Activated naive CD4-positive, alpha-beta T cell treated with anti-CD3 and anti-CD28 coated beads for 36 hours (primary cell): ENCODE results near the gene SLC15A1. TPM values are rescaled to one million over a fixed set of nuclear protein-coding genes. Genes with fewer than 3 reads are reported as not detected.

Experiments
- CTCF ChIA-PET: fragments of 350-600 bp; sonication (Branson Sonifier 250); formaldehyde crosslinking; loops from one replicate; lab custom pipeline; 2021; ENCODE audit warnings: antibody characterized with exemption; lab: Charles Lee
- DNase-seq: peaks from one replicate; pipeline ENCODE4 v3.0.0-alpha.2; 2020
- H3K27ac Mint-ChIP-seq: one replicate; pipeline ENCODE4 v1.8.0; 2021; ENCODE audit warnings: mild to moderate bottlenecking, mixed read lengths
- H3K27me3 Mint-ChIP-seq: one replicate; pipeline ENCODE4 v1.8.0; 2021; ENCODE audit warnings: low read depth, mixed read lengths
- H3K36me3 Mint-ChIP-seq: one replicate; pipeline ENCODE4 v1.8.0; 2021; ENCODE audit warnings: low read depth, mixed read lengths
- H3K4me1 Mint-ChIP-seq: one replicate; pipeline ENCODE4 v1.8.0; 2021; ENCODE audit warnings: low read depth, mixed read lengths
- H3K4me3 Mint-ChIP-seq: one replicate; pipeline ENCODE4 v1.8.0; 2021; ENCODE audit warnings: mild to moderate bottlenecking, moderate library complexity, mixed read lengths
- H3K9me3 Mint-ChIP-seq: one replicate; pipeline ENCODE4 v1.8.0; 2021; ENCODE audit warnings: mixed read lengths
- intact Hi-C: fragments of 100-400 bp; cut with micrococcal nuclease; formaldehyde crosslinking; loops from one replicate; pipeline ENCODE4 v1.15.1; 2023
- total RNA-seq, 2 experiments: library from RNA; stranded (reverse); gene quantifications; one replicate each; pipeline ENCODE4 v1.2.3, GENCODE V29; 2021

The SLC15A1 gene
- total RNA-seq, 2 experiments from 2014 or later, result not detected

DNA sequence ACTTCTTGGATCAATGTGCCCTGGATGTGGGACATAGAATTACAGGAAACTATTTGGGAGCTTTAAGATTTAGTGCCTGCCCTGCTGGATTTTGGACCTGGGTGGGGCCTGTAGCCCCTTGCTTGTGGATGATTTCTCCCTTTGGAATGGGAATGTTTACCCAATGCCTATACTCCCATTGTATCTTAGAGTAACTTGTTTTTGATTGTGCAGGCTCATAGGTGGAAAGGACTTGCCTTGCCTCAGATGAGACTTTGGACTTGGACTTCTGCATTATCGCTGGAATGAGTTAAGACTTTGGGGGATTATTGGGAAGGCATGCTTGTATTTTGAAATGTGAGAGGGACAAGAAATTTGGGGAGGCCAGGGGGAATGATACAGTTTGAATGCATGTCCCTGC is 13.5 kb downstream of the SLC15A1 start:
- Mint-ChIP-seq H3K9me3 (peaks cover 13% of the 10 kb centered on the region), H3K4me3 (no peak overlapping the region), H3K27me3 (no peaks in the 10 kb centered on the region), H3K27ac (no peak overlapping the region), H3K36me3 (no peaks in the 10 kb centered on the region), H3K4me1 (no peaks in the 10 kb centered on the region)
- CTCF ChIA-PET, result interaction anchor here (0.6 kb wide), 1 partner anchor 33 kb away, joined by 5 read pairs; no protein-coding TSS in a partner anchor
- intact Hi-C loops, result no loop called here
- no peak for DNase-seq

DNA sequence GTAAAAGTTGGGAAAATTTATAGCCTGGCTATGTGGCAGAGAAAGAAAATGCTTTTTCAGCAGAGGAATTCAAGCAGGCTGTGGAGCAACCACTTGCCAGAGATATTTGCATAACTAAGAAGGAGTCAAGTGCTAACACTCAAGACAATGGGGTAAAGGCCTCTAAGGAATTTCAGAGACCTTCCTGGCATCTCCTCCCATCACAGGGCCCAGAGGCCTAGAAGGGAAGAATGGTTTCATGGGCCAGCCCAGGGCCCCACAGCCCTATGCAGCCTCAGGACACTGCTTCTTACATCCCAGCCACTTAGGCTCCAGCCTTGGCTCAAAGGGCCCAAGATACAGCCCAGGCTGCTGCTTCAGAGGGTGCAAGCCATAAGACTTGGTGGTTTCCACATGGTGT is 14.3 kb downstream of the SLC15A1 start:
- CTCF ChIA-PET, result no interaction called here
- Mint-ChIP-seq H3K36me3 (no peaks in the 10 kb centered on the region), H3K27ac (no peak overlapping the region)

DNA sequence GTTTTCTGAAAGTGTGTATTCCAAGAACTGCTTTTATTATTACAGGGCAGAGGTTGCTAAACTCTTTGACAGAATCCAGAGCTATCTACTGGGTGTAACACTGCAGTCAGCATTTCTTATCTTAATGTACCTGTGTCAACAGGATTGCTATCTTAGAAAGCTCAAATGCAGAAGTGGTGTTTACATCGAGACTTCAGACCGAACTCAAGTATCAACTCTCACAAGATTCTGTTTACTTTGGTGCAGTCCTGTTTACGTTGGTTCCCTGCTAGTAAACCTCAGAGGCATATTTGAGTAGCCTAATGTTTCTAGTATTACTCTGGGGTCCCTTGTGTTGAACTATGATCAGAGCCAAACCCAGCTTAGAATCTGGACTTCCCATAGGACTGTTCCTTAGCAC is 20.5 kb downstream of the SLC15A1 start:
- no peak for DNase-seq
- H3K9me3 Mint-ChIP-seq, result no peaks in the 10 kb centered on the region

More for the DNA sequence above, 14.3 kb downstream of the SLC15A1 start:
- Mint-ChIP-seq H3K27me3 (no peaks in the 10 kb centered on the region), H3K9me3 (peaks cover 13% of the 10 kb centered on the region), H3K4me3 (no peak overlapping the region), H3K4me1 (no peaks in the 10 kb centered on the region)
- intact Hi-C loops, result no loop called here
- DNase-seq, result no peak

DNA sequence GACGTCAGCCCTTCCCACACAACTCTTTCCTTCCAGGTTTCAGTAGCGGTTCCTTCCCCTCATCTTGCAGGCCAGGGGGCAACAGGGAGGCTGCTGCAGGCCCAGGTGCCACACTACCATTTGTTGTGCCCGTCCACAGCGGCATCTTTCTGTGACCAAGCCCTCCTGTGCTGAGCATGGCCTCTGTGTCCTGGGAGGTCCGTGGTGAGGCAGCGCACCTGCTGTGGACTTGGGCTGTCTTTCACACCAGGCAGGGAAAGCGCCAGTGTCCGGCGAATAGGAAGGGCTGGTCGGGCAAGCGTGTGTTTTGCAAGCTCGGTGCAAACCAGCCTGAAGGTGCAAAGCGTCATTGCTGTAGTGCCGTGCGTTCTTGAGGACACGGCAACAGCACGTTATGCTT is 21.4 kb downstream of the SLC15A1 start:
- Mint-ChIP-seq H3K36me3 (no peaks in the 10 kb centered on the region), H3K27ac (no peak overlapping the region), H3K4me1 (peaks cover 4% of the 10 kb centered on the region), H3K9me3 (no peaks in the 10 kb centered on the region), H3K4me3 (no peak overlapping the region), H3K27me3 (no peaks in the 10 kb centered on the region)
- no peak for DNase-seq
- CTCF ChIA-PET, result no interaction called here
- intact Hi-C loops, result no loop called here

More for the DNA sequence above, 20.5 kb downstream of the SLC15A1 start:
- intact Hi-C loops, result no loop called here
- Mint-ChIP-seq H3K27ac (no peak overlapping the region), H3K4me1 (peaks cover 4% of the 10 kb centered on the region), H3K4me3 (no peak overlapping the region), H3K36me3 (no peaks in the 10 kb centered on the region), H3K27me3 (no peaks in the 10 kb centered on the region)
- CTCF ChIA-PET, result no interaction called here

DNA sequence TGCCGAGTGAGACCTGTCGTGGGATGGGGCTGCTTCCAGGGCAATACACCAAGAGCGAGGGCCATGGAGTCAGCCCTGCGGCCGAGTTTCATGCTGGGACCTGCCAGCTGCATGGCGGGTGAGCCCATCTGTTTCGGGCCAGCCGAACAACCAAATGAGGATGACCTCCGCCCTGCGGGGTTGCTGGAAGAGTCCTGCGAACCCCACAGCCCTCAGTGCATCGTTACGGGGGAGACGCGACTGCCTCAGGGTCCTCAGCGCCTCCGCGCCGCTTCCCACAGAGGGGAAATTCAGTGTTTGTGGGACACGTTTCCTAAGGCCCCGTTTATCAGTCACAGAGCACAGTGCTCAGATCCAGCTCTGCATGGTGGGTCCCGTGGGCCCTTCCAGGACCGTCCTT is 22.0 kb downstream of the SLC15A1 start:
- Mint-ChIP-seq H3K27ac (no peak overlapping the region), H3K9me3 (no peaks in the 10 kb centered on the region), H3K36me3 (no peaks in the 10 kb centered on the region), H3K27me3 (no peaks in the 10 kb centered on the region), H3K4me1 (peaks cover 4% of the 10 kb centered on the region), H3K4me3 (no peak overlapping the region)
- intact Hi-C loops, result no loop called here
- no peak for DNase-seq
- CTCF ChIA-PET, result no interaction called here

DNA sequence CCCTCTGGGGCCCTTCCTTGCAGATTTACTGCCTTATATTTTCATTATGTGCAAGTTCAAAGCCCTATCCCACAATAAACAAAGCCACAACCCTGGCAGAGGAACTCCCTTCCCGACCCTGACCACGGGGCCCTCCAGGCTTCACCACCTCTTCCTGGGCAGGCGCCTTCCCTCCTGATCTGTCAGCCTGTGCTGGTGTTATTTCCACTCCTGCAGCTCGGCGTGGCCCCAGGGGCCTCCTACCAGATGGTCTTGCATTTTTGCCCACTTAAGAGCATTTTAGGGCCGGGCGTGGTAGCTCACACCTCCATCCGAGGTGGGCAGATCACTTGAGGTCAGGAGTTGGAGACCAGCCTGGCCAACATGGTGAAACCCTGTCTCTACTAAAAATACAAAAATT is 22.8 kb downstream of the SLC15A1 start:
- Mint-ChIP-seq H3K4me3 (no peak overlapping the region), H3K9me3 (no peaks in the 10 kb centered on the region), H3K27me3 (no peaks in the 10 kb centered on the region), H3K27ac (no peak overlapping the region), H3K36me3 (no peaks in the 10 kb centered on the region), H3K4me1 (peaks cover 4% of the 10 kb centered on the region)
- CTCF ChIA-PET, result no interaction called here
- DNase-seq, result no peak
- intact Hi-C loops, result no loop called here

DNA sequence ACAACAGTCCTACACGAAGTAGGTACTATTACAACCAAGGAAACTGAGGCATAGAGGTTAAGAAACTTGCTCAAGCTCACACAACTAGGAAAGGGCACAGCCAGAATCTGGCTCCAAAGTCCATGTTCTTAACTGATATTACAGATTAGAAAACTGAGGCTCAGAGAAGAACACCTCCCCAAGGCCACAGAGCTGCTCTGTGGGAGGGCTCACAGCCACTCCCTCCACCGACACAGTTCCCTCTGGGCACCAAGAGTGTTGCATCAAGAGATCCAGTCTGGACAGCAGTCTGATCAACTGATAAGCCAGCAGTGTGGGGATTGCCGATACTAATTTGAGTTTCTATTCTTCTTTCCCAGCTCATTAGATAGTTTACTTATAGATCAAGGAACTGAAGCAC is 29.5 kb downstream of the SLC15A1 start:
- no peak overlapping the region for H3K4me3 Mint-ChIP-seq
- no peak for DNase-seq
- CTCF ChIA-PET, result no interaction called here
- no peaks in the 10 kb centered on the region for H3K36me3 Mint-ChIP-seq
- no peaks in the 10 kb centered on the region for H3K4me1 Mint-ChIP-seq
- H3K27me3 Mint-ChIP-seq, result no peaks in the 10 kb centered on the region
- intact Hi-C loops, result no loop called here
- no peaks in the 10 kb centered on the region for H3K9me3 Mint-ChIP-seq
- no peak overlapping the region for H3K27ac Mint-ChIP-seq

DNA sequence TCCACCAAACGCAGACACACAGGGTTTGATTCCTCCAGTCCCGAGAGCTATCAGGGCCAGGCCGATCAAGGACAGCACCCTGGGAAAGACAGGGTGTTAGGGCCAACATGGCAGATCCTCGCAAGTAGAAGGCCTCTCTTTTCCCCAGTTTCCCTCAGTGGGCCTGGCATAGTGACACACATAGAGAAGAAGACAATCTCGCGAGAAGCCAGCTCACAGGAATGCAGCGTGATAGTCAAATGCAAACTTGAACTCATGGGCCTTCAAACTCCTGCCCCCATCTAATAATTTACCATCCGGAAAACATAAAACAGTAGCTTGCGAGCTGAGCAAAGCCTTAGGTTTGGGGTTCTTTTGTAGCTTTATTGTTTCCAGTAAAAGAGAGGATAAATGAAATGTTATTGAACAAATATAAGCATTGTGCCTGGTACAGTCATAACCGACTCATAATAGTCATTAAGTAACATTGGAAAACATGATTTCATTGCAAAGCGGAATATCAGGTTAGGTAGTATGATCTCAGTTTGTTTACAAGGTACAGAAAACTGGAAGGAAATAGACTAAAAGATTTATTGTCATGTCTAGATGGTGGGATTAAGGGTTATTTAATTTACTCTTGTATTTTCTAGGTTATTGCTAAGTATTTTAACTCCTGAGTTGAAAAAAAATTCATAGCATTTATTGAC is 30.5 kb downstream of the SLC15A1 start:
- CTCF ChIA-PET, result no interaction called here
- Mint-ChIP-seq H3K36me3 (no peaks in the 10 kb centered on the region), H3K4me3 (no peak overlapping the region), H3K4me1 (no peaks in the 10 kb centered on the region), H3K27me3 (no peaks in the 10 kb centered on the region), H3K9me3 (no peaks in the 10 kb centered on the region), H3K27ac (no peak overlapping the region)
- DNase-seq, result no peak
- intact Hi-C loops, result no loop called here

DNA sequence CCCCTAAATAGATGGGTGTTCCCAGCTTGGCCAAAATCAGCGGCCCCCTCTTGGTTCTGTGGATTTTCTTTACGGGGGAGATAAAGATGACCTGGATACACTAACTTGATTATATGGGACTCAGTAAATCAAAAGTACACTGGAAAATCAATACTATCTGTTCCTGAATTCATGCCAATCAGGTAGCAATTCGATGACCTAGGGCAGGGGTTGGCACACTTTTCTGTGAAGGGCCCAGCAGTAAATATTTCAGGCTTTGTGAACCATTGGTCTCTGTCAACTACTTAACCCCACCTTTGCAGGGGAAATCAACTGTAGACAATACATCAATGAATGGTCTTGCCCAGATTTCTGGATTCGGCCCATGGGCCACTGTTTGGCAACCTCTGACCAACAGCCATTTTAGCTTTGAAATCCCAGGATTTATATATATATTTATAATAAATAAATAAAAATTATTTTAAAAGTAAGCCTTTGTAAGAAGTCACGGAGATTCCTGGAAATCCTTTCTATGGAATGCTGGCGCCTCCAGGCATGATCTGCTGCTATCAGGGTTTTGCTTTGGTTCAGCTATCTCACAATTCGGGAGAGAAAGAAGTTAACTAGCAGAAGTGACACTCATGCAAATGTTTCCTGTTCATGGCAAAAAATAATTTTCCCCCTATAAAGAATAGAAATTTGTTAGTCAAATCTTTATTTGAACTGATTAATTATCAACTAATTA is 32.8 kb downstream of the SLC15A1 start:
- H3K4me3 Mint-ChIP-seq, result no peak overlapping the region
- no peaks in the 10 kb centered on the region for H3K4me1 Mint-ChIP-seq
- intact Hi-C loops, result no loop called here
- CTCF ChIA-PET, result no interaction called here
- no peaks in the 10 kb centered on the region for H3K27me3 Mint-ChIP-seq
- no peak overlapping the region for H3K27ac Mint-ChIP-seq
- no peaks in the 10 kb centered on the region for H3K9me3 Mint-ChIP-seq
- DNase-seq, result no peak
- no peaks in the 10 kb centered on the region for H3K36me3 Mint-ChIP-seq

DNA sequence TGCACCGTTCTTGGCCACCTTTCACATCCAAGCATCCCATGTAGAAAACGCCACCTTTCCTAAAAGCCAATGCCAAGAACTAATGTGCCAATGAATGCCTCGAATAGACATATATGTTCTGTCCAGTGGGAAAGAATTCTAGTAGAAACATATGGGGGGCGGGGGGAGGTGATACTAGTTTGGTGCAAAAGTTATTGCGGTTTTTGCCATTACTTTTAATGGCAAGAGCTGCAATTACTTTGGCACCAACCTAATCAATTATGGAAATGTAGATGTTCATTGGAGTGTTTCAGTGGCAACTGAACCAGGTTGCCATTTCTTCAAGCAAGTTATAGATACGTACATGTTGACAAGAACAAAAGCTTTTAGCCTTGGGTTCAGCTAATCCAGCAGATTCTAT is 34.6 kb downstream of the SLC15A1 start:
- no peaks in the 10 kb centered on the region for H3K36me3 Mint-ChIP-seq
- intact Hi-C loops, result no loop called here
- DNase-seq, result no peak
- H3K4me3 Mint-ChIP-seq, result no peak overlapping the region
- no peak overlapping the region for H3K27ac Mint-ChIP-seq
- H3K9me3 Mint-ChIP-seq, result no peaks in the 10 kb centered on the region
- no peaks in the 10 kb centered on the region for H3K27me3 Mint-ChIP-seq
- CTCF ChIA-PET, result no interaction called here
- no peaks in the 10 kb centered on the region for H3K4me1 Mint-ChIP-seq

DNA sequence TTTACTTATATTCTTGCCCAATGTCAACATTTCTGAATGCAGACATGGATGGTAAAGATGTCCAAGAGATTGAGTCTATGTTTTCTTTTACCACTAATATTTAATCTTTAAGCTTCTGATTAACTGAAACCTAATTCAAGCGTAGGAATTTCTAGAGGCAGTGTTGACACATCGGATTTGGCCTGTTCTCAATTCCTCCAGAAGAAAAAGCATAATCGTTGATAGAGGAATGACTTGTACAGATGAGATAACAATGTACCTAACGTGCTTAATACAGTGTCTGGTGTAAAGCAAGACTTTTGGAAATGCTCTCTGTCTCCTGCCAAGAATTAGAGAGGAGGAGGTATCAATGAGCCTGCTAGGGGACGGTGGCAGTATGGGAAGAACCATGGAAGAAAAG is 35.2 kb downstream of the SLC15A1 start:
- no peak for DNase-seq
- no peaks in the 10 kb centered on the region for H3K27me3 Mint-ChIP-seq
- H3K9me3 Mint-ChIP-seq, result no peaks in the 10 kb centered on the region
- CTCF ChIA-PET, result interaction anchor here (0.6 kb wide), 1 partner anchor 81 kb away, joined by 3 read pairs; no protein-coding TSS in a partner anchor
- no peaks in the 10 kb centered on the region for H3K4me1 Mint-ChIP-seq
- H3K36me3 Mint-ChIP-seq, result no peaks in the 10 kb centered on the region
- no peak overlapping the region for H3K4me3 Mint-ChIP-seq
- intact Hi-C loops, result no loop called here
- H3K27ac Mint-ChIP-seq, result no peak overlapping the region

DNA sequence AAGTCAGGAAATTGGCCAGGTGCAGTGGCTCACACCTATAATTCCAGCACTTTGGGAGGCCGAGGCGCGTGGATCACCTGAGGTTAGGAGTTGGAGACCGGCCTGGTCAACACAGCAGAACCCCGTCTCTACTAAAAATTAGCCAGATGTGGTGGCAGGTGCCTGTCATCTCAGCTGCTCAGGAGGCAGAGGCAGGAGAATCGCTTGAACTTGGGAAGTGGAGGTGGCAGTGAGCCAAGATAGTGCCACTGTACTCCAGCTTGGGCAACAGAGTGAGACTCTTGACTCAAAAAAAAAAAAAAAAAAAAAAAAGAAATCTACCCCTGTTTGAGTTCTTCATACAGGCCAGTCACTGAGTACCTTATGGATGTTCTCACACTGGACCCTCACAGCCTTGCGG is 42.0 kb downstream of the SLC15A1 start:
- no peak for DNase-seq
- H3K9me3 Mint-ChIP-seq, result peaks cover 2% of the 10 kb centered on the region
- H3K27ac Mint-ChIP-seq, result no peak overlapping the region
- H3K4me1 Mint-ChIP-seq, result no peaks in the 10 kb centered on the region
- H3K27me3 Mint-ChIP-seq, result no peaks in the 10 kb centered on the region
- intact Hi-C loops, result no loop called here
- CTCF ChIA-PET, result no interaction called here
- H3K36me3 Mint-ChIP-seq, result no peaks in the 10 kb centered on the region
- H3K4me3 Mint-ChIP-seq, result no peak overlapping the region
